Measurements from ENCODE around the gene HLCS.

Gene HLCS

DNA sequence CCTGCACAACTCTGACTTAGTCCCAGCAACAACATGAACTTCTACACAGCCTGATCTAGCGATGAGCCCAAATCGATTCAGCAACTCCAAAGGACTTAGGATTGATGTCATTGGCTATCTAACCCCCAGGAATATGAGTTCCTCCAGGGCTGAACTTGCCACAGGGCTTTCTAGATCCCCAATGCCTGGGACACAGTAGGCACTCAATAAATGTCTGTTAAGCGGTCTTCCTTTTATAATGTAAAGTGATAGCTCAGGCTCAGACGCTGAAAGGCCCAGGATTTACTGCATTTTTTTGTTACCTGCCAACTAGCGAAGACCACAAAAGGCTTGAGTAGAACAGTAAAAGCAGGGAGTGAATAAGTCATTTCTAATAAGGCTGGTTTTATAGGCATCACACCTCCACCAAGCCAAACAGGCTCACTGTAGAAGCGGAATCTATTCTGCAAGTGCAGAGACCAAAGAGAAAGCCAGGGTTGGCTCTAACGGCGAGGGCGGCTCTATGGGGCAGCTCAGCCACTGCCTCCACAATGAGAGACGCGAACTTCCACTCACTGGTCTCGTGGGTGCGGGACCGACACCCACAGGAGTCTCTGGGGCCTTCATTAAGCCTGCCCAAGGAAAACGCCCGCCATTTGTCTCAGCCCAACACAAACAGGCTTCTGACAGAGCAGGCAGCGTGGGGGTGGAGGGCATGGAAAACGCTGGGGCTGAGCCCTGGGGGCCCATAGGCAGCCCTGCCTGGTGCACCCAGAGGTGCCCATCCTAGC lies 52.0 kb downstream of the HLCS start:
- no peak for DNase-seq

DNA sequence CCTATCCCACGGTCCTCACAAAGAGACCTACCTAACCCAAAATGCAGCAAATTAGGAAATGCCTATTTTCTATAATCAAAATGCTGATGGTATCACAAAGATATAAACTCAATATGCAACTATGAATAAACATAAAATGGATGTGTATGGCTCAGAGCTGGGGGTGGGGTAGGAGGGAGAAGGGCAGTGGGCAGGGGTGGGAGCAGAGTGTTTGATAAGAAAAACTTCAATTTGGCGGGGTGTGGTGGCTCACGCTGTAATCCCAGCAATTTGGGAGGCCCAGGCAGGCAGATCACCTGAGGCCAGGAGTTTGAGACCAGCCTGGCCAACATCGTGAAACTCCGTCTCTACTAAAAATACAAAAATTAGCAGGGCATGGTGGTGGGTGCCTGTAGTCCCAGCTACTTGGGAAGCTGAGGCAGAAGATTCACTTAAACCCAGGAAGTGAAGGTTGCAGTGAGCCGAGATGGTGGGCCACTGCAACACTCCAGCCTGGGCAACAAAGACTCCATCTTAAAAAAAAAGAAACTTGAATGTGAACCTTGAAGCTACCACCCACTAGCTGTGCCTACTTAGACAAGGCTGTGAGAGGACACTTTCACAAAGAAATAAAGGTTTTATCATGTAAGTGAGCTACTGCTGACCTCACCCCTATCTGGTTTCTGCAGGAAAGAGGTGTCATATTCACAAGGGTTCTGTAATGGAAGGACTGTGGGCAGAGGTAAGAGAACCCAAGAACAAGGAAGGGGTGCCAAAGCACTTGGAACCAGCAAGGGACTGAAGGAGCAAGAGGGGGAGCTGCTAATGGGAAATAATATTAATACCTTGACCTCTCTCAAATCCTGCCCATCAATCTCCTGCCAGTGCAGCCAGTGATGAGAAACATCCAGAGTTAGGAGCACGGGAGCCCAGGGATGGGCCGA lies 53.0 kb downstream of the HLCS start:
- no peak for DNase-seq

GRCh38 chr21:36910581-36911307 lies 55.7 kb downstream of the HLCS start:
- DNase-seq: no peak

DNA sequence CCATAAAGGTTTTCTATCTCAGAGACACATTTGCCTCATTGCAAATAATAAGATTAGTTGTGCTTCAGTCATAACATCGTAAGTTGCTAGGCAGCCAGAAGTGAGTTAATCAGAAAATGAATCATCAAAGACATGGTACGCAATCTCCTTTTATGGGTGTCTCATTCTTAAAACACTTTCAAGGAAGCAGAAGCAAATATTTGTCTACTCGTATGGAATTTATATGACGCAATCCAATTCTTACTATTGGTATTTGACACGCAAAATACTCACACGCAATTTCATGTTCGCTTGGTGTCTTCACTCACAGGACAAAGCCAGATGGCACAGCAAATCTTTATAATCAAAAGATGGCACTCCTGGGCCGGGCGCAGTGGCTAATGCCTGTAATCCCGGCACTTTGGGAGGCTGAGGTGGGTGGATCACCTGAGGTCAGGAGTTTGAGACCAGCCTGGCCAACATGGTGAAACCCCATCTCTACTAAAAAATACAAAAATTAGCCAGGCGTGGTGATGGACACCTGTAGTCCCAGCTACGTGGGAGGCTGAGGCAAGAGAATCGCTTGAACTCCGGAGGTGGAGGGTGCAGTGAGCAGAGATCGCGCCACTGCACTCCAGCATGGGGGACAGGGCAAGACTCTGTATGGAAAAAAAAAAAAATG lies 56.4 kb downstream of the HLCS start:
- DNase-seq: no peak

GRCh38 chr21:36909423-36909822 lies 57.0 kb downstream of the HLCS start:
- no peak for DNase-seq

DNA sequence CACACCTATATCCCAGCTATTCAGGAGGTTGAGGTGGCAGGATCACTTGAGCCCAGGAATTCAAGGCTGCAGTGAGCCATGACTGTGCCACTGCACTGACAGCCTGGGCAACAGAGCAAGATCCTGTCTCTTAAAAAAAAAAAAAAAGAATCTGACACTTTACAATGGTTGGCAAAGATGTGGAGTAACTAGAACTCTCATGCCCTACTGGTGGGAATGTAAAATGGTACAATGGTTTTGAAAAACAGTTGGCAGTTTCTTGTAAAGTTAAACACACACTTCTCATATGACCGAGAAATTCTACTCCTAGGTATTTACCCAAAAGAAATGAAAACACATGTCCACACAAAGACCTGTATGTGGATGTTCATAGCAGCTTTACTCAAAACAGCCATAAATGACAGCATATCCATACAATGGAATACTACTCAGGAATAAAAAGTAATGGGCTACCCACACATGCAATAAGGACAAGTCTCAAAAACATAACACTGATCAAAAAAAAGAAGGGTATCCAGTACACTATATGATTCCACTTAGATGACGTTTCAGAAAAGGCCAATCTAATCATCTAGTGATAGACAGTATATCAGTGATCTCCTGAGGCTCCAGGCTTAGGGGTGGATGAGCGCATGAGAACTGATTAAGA lies 58.1 kb downstream of the HLCS start:
- DNase-seq: no peak

GRCh38 chr21:36904093-36904666 lies 62.3 kb downstream of the HLCS start:
- no peak for DNase-seq

GRCh38 chr21:36902793-36903192 lies 63.7 kb downstream of the HLCS start:
- no peak for DNase-seq

DNA sequence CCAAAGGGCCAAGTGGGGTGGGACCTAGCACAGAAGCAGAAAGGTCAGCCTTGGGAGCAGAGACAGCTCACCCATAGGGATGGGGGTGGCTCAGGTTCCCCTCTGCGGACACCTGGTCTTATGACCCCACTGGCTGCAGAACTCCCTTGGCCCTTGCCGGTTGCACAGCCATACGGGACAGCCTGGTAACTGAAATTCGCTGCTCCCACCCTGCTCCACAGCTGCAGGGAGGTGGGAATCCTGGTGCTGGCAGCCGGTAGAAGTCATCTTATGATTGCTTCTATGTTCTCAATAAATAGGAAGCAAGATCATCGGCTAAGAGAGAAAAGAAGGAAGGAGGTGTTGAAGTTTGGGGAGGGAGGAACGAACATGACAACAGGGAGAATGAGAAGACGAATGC lies 64.1 kb downstream of the HLCS start:
- no peak for DNase-seq

- DNase-seq: no peak
These were observed 64.9 kb downstream of the HLCS start for GRCh38 chr21:36901575-36901974.

DNA sequence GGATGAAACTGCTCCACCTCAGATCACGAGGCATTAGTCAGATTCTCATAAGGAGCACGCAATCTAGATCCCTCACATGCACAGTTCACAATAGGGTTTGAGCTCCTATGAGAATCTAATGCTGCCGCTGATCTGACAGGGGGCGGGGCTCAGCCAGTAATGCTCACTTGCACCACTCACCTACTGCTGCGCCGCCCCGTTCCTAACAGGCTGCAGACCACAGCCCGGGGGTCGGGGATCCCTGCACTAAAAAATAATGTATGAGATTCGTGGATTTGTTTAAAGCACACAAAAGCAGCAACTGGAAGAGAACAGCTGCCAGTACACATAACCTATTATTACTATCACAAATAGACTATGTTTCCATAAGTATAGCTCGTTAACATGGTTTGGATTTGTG lies 72.9 kb downstream of the HLCS start:
- DNase-seq: no peak

DNA sequence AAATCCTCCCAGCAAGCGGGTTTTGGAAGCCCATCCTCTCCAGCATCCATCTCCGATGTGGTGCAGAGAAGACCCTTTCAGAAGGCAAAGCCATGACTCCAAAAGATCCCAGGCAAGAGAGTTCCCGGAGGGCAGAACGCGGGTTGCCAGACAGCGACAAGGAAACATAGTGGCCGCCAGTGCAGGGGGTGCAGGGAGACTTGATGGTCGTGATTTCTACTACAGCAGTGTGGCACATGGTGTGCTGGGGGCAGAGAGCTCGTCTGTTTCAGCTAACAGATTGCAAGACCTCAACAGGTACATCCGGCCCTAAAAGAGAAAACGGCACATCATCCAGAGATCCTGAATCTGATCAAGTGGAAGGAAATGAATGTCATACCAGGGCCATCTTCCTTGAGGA lies 74.3 kb downstream of the HLCS start:
- no peak for DNase-seq

DNA sequence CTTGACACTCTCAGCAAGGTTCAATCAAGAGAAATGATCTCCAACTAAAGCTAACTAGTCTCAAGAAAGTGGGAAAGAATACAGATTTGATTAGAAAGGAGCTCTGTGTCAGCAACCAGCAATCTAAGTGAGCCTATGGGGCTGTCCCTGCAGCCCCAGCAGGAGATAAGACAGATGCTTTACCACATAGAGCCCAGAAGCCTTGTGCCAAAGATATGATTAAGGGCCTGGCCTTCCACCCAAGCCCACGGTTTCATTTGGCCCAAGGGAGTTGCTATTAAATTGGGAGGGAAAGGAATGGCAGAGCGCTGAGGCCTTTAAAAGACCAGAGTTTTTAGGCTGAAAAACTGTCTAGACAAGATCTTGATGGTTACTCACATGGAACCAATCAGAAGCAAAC lies 74.8 kb downstream of the HLCS start:
- DNase-seq: no peak

- no peak for DNase-seq
These were observed 75.3 kb downstream of the HLCS start for GRCh38 chr21:36891121-36891520.

DNA sequence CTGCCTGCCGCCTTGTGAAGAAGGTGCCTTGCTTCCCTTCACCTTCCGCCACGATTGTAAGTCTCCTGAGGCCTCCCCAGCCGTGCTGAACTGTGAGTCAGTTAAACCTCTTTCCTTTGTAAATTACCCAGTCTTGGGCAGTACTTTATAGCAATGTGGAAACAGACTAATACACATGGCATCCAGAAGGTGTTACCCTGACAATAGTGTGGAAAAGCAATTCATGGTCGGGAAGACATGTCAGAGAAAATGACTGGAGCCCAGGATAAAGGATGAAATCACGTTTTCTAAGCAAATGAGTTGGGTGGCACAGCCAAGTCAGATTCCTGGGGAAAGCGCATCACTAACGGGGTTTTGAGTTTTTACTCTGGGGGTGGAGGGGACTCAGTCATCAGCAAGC lies 76.4 kb downstream of the HLCS start:
- no peak for DNase-seq

DNA sequence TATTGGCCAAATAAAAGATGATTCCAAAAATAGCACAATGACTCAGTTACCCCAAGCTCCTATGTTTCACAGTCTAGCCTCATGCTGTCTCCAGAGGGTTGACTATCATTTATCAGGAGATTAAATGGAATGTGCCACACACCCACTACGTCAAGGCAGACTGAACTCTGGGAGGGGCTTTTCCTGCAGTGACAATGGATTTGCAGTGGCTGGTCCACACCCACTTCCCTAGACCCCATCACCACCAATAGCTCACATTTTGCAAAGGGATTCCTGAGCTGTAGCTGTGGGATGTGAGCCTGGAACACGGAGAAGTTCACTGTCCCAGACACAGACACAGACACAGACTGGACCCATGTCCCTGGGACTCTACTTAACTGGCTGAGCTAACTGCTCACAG lies 77.1 kb downstream of the HLCS start:
- DNase-seq: no peak

DNA sequence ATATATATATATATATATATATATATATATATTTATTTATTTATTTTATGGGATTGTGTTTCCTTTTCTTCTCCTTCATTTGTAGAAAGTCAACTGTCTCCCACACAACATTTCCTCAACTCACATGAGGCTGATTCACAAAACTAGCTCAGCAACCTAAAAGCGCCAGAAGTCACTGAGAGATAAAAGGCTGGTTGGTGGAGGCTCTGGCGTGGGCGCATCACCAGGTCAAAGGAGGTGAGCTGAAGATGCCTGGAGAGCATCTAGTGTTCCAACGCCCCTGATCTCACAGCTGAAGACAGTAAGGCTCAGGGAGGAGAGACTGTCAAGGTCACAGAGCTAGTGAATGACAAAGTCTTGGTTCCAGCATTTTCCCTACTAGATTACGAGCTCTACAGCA lies 78.0 kb downstream of the HLCS start:
- DNase-seq: no peak

GRCh38 chr21:36887963-36888362 lies 78.5 kb downstream of the HLCS start:
- no peak for DNase-seq

- DNase-seq: no peak
These were observed 82.7 kb downstream of the HLCS start for GRCh38 chr21:36883532-36884486.

DNA sequence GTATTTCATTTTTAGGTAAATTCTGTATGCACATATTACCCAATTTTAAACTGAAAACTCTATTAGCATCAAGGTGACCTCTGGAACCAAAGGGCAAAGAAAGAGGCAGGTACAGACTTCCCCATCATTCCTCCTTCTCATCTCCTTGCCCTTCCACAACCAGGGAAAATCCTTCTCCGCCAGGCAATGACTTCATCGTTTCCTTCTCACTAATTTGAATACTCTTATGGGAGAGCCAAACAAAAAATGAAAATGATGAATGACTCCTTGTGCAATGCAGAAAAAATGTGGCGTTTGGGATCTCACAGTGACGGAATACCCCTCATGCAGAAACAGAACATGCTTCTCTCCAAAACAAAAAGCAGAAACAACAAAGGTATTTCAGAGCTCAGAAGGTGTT lies 83.7 kb downstream of the HLCS start:
- DNase-seq: no peak

DNA sequence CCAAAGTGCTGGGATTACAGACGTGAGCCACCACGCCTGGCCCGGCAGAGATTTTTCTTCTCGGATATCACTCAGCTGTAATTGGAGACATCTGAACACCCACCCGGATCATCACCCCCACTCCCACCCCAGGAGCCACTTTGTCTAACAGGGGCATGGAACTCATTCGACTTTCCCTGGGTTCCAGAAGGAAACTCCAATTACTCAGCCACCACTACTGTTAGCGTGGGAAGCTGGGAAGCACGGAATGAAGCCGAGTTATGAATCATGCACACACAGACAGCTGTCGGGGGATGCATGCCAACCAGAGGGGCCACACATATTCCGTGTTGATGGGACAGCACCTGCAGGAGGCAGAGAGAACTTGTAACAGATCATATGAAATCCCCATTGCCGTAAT lies 85.2 kb downstream of the HLCS start:
- no peak for DNase-seq
